Right ventricle myocardium inferior (tissue), 1 donor: ENCODE measurements around the gene CRIP2. TPM values are rescaled to one million over a fixed set of nuclear protein-coding genes. Genes with fewer than 3 reads are reported as not detected.

Experiments
- ATAC-seq: fragments of 200-7000 bp; cut with Tn5 transposase; one replicate; pipeline ENCODE4 v1.9.1; 2020; ENCODE audit warnings: mild to moderate bottlenecking, moderate library complexity
- DNase-seq: peaks from one replicate; pipeline ENCODE4 v3.0.0; 2021; ENCODE audit errors: missing footprints
- intact Hi-C: fragments of 100-400 bp; cut with DNase I; formaldehyde crosslinking; loops from one replicate; pipeline ENCODE4 v1.11.0; 2022
- total RNA-seq: library from RNA; stranded (reverse); fragmentation: NEBNext Ultra II Directional; extraction: Animal tissue kit (Norgen Biotek cat#: 25700); gene quantifications from one replicate; pipeline ENCODE4 v1.2.1, GENCODE V29; 2021
- donor health status: DM: no; HTN: yes; CAD: no; lungs with severe emphysema.

The CRIP2 gene
- total RNA-seq, 1 donor from 2014 or later = 1,081 TPM

- DNase-seq = peak; percentile 97
- intact Hi-C loops = no loop called here
- ATAC-seq = peak; percentile 64
Observed at GRCh38 chr14:105481886-105482457, 7.4 kb downstream of the CRIP2 start.

GRCh38 chr14:105482486-105483110 is 8.0 kb downstream of the CRIP2 start:
- ATAC-seq (no peak), DNase-seq (no peak)
- intact Hi-C loops = no loop called here

- DNase-seq (no peak), ATAC-seq (no peak)
- intact Hi-C loops = no loop called here
Observed at GRCh38 chr14:105483300-105484068, 8.9 kb downstream of the CRIP2 start.

- ATAC-seq (no peak), DNase-seq (peak; percentile 77)
- intact Hi-C loops = no loop called here
Observed at GRCh38 chr14:105484069-105484996, 9.7 kb downstream of the CRIP2 start.

GRCh38 chr14:105484997-105485393 is 10.4 kb downstream of the CRIP2 start:
- DNase-seq (no peak), ATAC-seq (no peak)
- intact Hi-C loops = no loop called here

- ATAC-seq (no peak), DNase-seq (peak; percentile 71)
- intact Hi-C loops = no loop called here
Observed at GRCh38 chr14:105485739-105486162, 11.1 kb downstream of the CRIP2 start.

GRCh38 chr14:105486163-105486973 is 11.7 kb downstream of the CRIP2 start, which contains the start of gene CRIP1:
Gene CRIP1 (plus strand): TSS chr14:105486886. CDS start chr14:105487260, 374 bp downstream.
- ATAC-seq (no peak), DNase-seq (peak; percentile 73)
- intact Hi-C loops = no loop called here

GRCh38 chr14:105486974-105487448 is 12.4 kb downstream of the CRIP2 start:
- intact Hi-C loops = no loop called here
- peak; percentile 90 for DNase-seq
- ATAC-seq = peak; percentile 2

- intact Hi-C loops = no loop called here
- no peak for ATAC-seq
- DNase-seq = peak; percentile 85
Observed at GRCh38 chr14:105487449-105487985, 12.9 kb downstream of the CRIP2 start.

GRCh38 chr14:105487986-105488777 is 13.6 kb downstream of the CRIP2 start:
- no peak for ATAC-seq
- intact Hi-C loops = no loop called here
- no peak for DNase-seq

GRCh38 chr14:105488781-105489541 is 14.3 kb downstream of the CRIP2 start:
- ATAC-seq = no peak
- intact Hi-C loops = loop anchor here (1.0 kb wide), 1 partner anchor 119 kb away; no protein-coding TSS in a partner anchor
- peak; percentile 74 for DNase-seq

GRCh38 chr14:105489542-105490266 is 15.1 kb downstream of the CRIP2 start:
- DNase-seq = peak; percentile 89
- intact Hi-C loops = loop anchor here (1.0 to 2.0 kb wide), 4 partner anchors 15 to 119 kb away; partner anchors contain the start of genes CRIP2 and TEX22
- ATAC-seq = peak; percentile 21

- DNase-seq (peak; percentile 80), ATAC-seq (no peak)
- intact Hi-C loops = loop anchor here (1.0 to 2.0 kb wide), 3 partner anchors 15 to 92 kb away; partner anchors contain the start of genes CRIP2 and TEX22
Observed at GRCh38 chr14:105490267-105490571, 15.6 kb downstream of the CRIP2 start.

GRCh38 chr14:105490572-105491365 is 16.1 kb downstream of the CRIP2 start, which contains the start of gene TEDC1:
Gene TEDC1 (plus strand): TSS chr14:105491246. CDS start chr14:105491376, 130 bp downstream.
- peak; percentile 100 for DNase-seq
- ATAC-seq = peak; percentile 85
- intact Hi-C loops = loop anchor here (1.0 to 2.0 kb wide), 3 partner anchors 16 to 92 kb away; partner anchors contain the start of genes CRIP2 and TEX22
